GM23248 (cell line): Measurements from ENCODE around the gene ATP7A. TPM values are rescaled to one million over a fixed set of nuclear protein-coding genes. Genes with fewer than 3 reads are reported as not detected.

Experiments used
- DNase-seq: peaks from one replicate; pipeline ENCODE4 v3.0.0-alpha.2; 2015
- H2AFZ ChIP-seq: fragments of 200-600 bp; sonication (generic); 2 replicates; pipeline ENCODE4 v1.6.1; 2016; ENCODE audit warnings: antibody characterized with exemption
- H3F3A ChIP-seq: fragments of 200-600 bp; sonication (generic); 2 replicates; pipeline ENCODE4 v1.6.1; 2016; ENCODE audit warnings: mild to moderate bottlenecking, antibody characterized with exemption, mixed run types; ENCODE audit not compliant: insufficient read depth
- H3K27ac ChIP-seq: fragments of 200-600 bp; sonication (generic); 2 replicates; pipeline ENCODE4 v1.5.1; 2016; ENCODE audit warnings: mild to moderate bottlenecking
- H3K27me3 ChIP-seq: fragments of 200-600 bp; sonication (generic); replicated peaks from 2 replicates; pipeline ENCODE4 v1.6.1; 2016; ENCODE audit warnings: mild to moderate bottlenecking; ENCODE audit not compliant: insufficient read depth
- H3K36me3 ChIP-seq: fragments of 200-600 bp; sonication (generic); 2 replicates; pipeline ENCODE4 v1.6.1; 2016; ENCODE audit warnings: low read depth, mild to moderate bottlenecking
- H3K4me1 ChIP-seq: fragments of 200-600 bp; sonication (generic); 2 replicates; pipeline ENCODE4 v1.6.1; 2016; ENCODE audit warnings: mild to moderate bottlenecking; ENCODE audit not compliant: insufficient read depth
- H3K4me2 ChIP-seq: fragments of 200-600 bp; sonication (generic); one replicate; pipeline ENCODE4 v1.6.1; 2016; ENCODE audit warnings: mild to moderate bottlenecking; ENCODE audit not compliant: unreplicated experiment
- H3K4me3 ChIP-seq: fragments of 200-600 bp; sonication (generic); 2 replicates; pipeline ENCODE4 v1.5.1; 2016; ENCODE audit warnings: mild to moderate bottlenecking
- H3K79me2 ChIP-seq: fragments of 200-600 bp; sonication (generic); 2 replicates; pipeline ENCODE4 v1.6.1; 2016; ENCODE audit warnings: mild to moderate bottlenecking; ENCODE audit not compliant: insufficient read depth
- H3K9ac ChIP-seq: fragments of 200-600 bp; sonication (generic); 2 replicates; pipeline ENCODE4 v1.6.1; 2016; ENCODE audit warnings: mild to moderate bottlenecking
- H3K9me2 ChIP-seq: fragments of 200-600 bp; sonication (generic); 2 replicates; pipeline ENCODE4 v1.6.1; 2016; ENCODE audit warnings: mixed run types, mild to moderate bottlenecking, moderate library complexity; ENCODE audit not compliant: insufficient read depth
- H3K9me3 ChIP-seq: fragments of 200-600 bp; sonication (generic); one replicate; pipeline ENCODE4 v1.6.1; 2017; ENCODE audit warnings: low read depth
- H4K20me1 ChIP-seq: fragments of 200-600 bp; sonication (generic); 2 replicates; pipeline ENCODE4 v1.6.0; 2016; ENCODE audit not compliant: insufficient read depth
- EZH2 ChIP-seq: fragments of 200-600 bp; sonication (generic); IDR thresholded peaks from 2 replicates; pipeline ENCODE4 v1.6.1; 2018; ENCODE audit warnings: antibody characterized with exemption, mild to moderate bottlenecking; ENCODE audit not compliant: insufficient read depth, poor library complexity, severe bottlenecking
- EZH2phosphoT487 ChIP-seq: fragments of 200-600 bp; sonication (generic); IDR thresholded peaks from 2 replicates; pipeline ENCODE4 v1.6.1; 2018; ENCODE audit warnings: antibody characterized with exemption, moderate library complexity, mild to moderate bottlenecking, low read depth; ENCODE audit not compliant: insufficient read depth
- WGBS, 2 experiments: methylation state at CpG; one replicate each; pipeline ENCODE4 v1.1.6; 2015 to 2017; ENCODE audit warnings: low lambda C conversion rate in 2 of 2, low coverage in 1 of 2; ENCODE audit errors: missing lambda C conversion rate in 2 of 2; 5-methylcytosine and 5-hydroxymethylcytosine counted together
- in situ Hi-C: fragments of 300-500 bp; cut with MboI; formaldehyde crosslinking; loops from 2 replicates; pipeline ENCODE4 v1.15.0; 2020
- polyA plus RNA-seq: library from polyadenylated mRNA; unstranded; fragments of >200 nt; fragmentation: Nextera tagmentation; extraction: Ambion mirVana; gene quantifications from 2 replicates; pipeline ENCODE4 v1.2.1, GENCODE V29; 2016
- total RNA-seq: library from RNA; depleted of rRNA; stranded (reverse); fragments of >200 nt; shearing (Covaris generic); gene quantifications from 2 replicates; pipeline ENCODE4 v1.2.3, GENCODE V29; 2014

Gene ATP7A
- total and polyA plus RNA-seq, 2 experiments from 2014 or later, result 4.1 to 6.6 TPM

DNA sequence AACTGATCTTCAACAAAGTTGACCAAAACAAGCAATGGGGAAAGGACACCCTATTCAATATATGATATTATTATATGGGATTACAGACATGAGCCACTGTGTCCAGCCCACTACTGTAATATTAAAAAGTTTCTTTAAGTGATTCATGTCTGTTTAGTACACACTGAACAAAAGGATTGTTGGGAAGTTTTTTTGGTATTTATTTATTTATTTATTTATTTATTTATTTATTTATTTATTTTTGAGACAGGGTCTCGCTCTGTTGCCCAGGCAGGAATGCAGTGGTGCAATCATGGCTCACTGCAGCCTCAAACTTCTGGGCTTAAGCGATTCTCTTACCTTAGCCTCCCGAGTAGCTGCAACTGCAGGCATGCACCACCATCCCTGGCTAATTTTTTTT is 117.3 kb downstream of the ATP7A start:
- H3F3A ChIP-seq, result no peaks in the 10 kb centered on the region
- 89 to 95% methylated on average over 3 of the region's 3 CpGs for WGBS, 2 experiments
- no peak overlapping the region for H2AFZ ChIP-seq
- in situ Hi-C loops, result no loop called here
- H3K27ac ChIP-seq, result no peak overlapping the region
- H4K20me1 ChIP-seq, result no peaks in the 10 kb centered on the region
- H3K4me2 ChIP-seq, result no peak overlapping the region
- H3K4me3 ChIP-seq, result no peak overlapping the region
- TF ChIP-seq EZH2, result no peak
- TF ChIP-seq EZH2phosphoT487, result no peak
- H3K36me3 ChIP-seq, result no peaks in the 10 kb centered on the region
- no peaks in the 10 kb centered on the region for H3K9me3 ChIP-seq
- H3K9ac ChIP-seq, result no peak overlapping the region
- no peak for DNase-seq
- no peaks in the 10 kb centered on the region for H3K79me2 ChIP-seq
- H3K4me1 ChIP-seq, result no peaks in the 10 kb centered on the region
- no peaks in the 10 kb centered on the region for H3K9me2 ChIP-seq
- H3K27me3 ChIP-seq, result no peaks in the 10 kb centered on the region

DNA sequence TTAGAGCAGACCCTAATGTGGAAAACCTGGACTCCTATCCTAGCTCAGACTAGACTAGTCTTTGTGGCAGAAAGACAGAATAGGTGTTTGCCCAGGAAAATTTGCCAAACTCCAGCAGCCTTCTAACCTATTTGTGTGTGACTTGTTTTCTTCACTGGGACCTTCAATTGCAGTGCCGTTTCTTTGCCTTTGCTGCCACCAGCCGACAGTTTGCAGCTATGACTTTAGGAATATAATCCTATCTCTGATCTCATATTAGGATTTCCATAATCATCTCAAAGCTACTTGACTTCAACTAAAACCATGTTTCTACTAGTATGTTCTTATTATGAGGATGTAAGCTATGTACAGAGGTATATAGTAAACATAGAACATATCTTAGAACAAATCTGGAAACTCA is 119.2 kb downstream of the ATP7A start:
- whole genome bisulfite sequencing, 2 experiments, result 0 to 2% methylated on average over 1 to 2 of the region's 2 CpGs
- Histone ChIP-seq H2AFZ (no peak overlapping the region), H3K4me1 (no peaks in the 10 kb centered on the region), H3K79me2 (no peaks in the 10 kb centered on the region), H3K4me2 (no peak overlapping the region), H3F3A (no peaks in the 10 kb centered on the region), H3K9me2 (no peaks in the 10 kb centered on the region), H4K20me1 (no peaks in the 10 kb centered on the region), H3K27me3 (no peaks in the 10 kb centered on the region), H3K4me3 (no peak overlapping the region), H3K9me3 (no peaks in the 10 kb centered on the region), H3K9ac (no peak overlapping the region), H3K27ac (no peak overlapping the region), H3K36me3 (no peaks in the 10 kb centered on the region)
- peak; percentile 52 for DNase-seq
- TF ChIP-seq EZH2phosphoT487, result no peak
- no peak for TF ChIP-seq EZH2
- in situ Hi-C loops, result no loop called here

DNA sequence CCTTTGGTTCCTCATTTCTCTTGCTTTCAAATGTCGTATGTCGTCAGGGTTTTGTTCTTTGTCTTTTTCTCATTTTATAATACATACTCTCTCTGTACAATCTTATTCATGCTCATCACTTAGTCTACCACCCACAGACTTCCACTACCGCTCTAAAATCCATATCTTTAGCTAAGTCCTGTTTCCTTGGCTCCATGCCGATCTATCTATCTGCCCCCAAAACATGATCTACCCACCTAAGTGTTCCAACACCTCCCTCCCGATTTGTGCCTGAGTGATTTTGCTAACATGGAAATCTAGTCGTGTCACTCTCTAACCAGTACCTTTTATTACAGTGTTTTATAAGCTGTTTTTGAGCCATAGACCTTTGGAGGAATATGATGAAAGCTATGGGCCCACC is 124.6 kb downstream of the ATP7A start:
- H3K4me3 ChIP-seq, result no peak overlapping the region
- DNase-seq, result no peak
- no peaks in the 10 kb centered on the region for H3K79me2 ChIP-seq
- H3K9ac ChIP-seq, result no peak overlapping the region
- no peaks in the 10 kb centered on the region for H3K27me3 ChIP-seq
- H3K4me2 ChIP-seq, result no peak overlapping the region
- H3K9me2 ChIP-seq, result no peaks in the 10 kb centered on the region
- WGBS, 2 experiments, result 77 to 78% methylated on average over 6 of the region's 6 CpGs
- no peaks in the 10 kb centered on the region for H3K36me3 ChIP-seq
- H3K27ac ChIP-seq, result no peak overlapping the region
- TF ChIP-seq EZH2, result no peak
- TF ChIP-seq EZH2phosphoT487, result no peak
- H3K4me1 ChIP-seq, result no peaks in the 10 kb centered on the region
- H3F3A ChIP-seq, result no peaks in the 10 kb centered on the region
- H4K20me1 ChIP-seq, result no peaks in the 10 kb centered on the region
- in situ Hi-C loops, result no loop called here
- no peaks in the 10 kb centered on the region for H3K9me3 ChIP-seq
- H2AFZ ChIP-seq, result no peak overlapping the region

DNA sequence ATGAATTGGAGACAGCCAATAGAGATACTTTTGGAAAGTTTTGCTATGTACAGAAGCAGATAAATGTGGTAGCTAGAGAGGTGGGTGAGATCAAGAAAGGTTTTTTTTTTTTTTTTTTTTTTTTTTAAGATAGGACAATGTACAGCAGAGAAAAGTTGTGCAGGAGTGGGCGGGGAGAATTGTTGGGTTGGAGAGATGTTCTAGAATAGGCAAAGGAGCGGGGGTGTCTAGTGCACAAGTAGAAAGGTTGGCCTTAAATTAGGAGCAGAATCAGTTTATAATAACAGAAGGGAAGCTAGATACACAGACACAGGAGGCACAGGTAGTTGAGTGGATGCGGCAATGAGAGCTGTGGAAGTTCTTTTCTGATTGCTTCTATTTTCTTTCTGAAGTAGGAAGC is 127.4 kb downstream of the ATP7A start:
- no peak overlapping the region for H3K4me3 ChIP-seq
- no peaks in the 10 kb centered on the region for H3K4me1 ChIP-seq
- 97 to 100% methylated on average over 1 to 3 of the region's 3 CpGs for WGBS, 2 experiments
- H3K79me2 ChIP-seq, result no peaks in the 10 kb centered on the region
- H3K4me2 ChIP-seq, result no peak overlapping the region
- H3K9ac ChIP-seq, result no peak overlapping the region
- TF ChIP-seq EZH2 (no peak), EZH2phosphoT487 (no peak)
- H2AFZ ChIP-seq, result no peak overlapping the region
- H3K27ac ChIP-seq, result no peak overlapping the region
- no peaks in the 10 kb centered on the region for H3F3A ChIP-seq
- no peaks in the 10 kb centered on the region for H3K27me3 ChIP-seq
- H3K36me3 ChIP-seq, result no peaks in the 10 kb centered on the region
- in situ Hi-C loops, result no loop called here
- no peaks in the 10 kb centered on the region for H4K20me1 ChIP-seq
- DNase-seq, result no peak
- no peaks in the 10 kb centered on the region for H3K9me3 ChIP-seq
- no peaks in the 10 kb centered on the region for H3K9me2 ChIP-seq

DNA sequence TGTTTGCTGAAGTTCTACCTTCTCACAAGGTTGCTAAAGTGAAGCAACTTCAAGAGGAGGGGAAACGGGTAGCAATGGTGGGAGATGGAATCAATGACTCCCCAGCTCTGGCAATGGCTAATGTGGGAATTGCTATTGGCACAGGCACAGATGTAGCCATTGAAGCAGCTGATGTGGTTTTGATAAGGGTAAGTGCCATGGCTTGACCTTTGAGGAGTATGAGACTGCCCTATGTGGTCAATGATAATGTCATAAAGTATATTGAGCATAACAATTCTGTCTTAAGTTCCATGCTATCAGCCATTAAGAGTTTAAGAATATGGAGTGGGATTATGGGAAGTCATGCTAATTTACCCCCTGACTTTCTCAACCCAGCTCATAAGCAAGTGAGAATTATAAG is 132.1 kb downstream of the ATP7A start:
- Histone ChIP-seq H3F3A (no peaks in the 10 kb centered on the region), H3K4me3 (no peak overlapping the region), H3K4me2 (no peak overlapping the region), H3K79me2 (no peaks in the 10 kb centered on the region), H3K4me1 (no peaks in the 10 kb centered on the region), H3K27me3 (no peaks in the 10 kb centered on the region), H3K27ac (no peak overlapping the region), H3K9me2 (no peaks in the 10 kb centered on the region), H3K9me3 (no peaks in the 10 kb centered on the region), H3K36me3 (no peaks in the 10 kb centered on the region), H4K20me1 (no peaks in the 10 kb centered on the region), H2AFZ (no peak overlapping the region), H3K9ac (no peak overlapping the region)
- in situ Hi-C loops, result no loop called here
- DNase-seq, result no peak
- 92 to 95% methylated on average over 1 of the region's 1 CpG for WGBS, 2 experiments
- no peak for TF ChIP-seq EZH2phosphoT487
- no peak for TF ChIP-seq EZH2
